Measurements from ENCODE around the gene AIFM2.

Gene AIFM2

DNA sequence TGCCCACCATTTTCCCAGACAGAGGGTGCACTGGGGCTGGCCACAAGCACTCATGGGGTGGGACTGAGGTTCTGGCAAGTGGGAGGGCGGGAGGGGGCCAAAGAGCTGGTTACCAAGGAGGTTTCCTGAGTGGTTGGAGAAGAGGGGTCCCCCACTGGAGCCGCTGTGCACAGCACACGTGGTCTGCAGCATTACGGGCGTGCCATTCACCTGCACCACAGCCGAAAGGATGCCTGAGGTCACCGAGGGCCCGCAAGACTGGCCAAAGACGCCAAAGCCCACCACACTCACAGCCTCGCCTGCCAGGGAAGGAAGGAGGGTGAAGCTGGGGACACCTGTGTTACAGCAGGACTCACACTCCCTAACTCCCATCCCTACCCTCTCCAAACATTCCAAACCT, 9.9 kb upstream of the AIFM2 start:
- POLR2A ChIA-PET (ENCODE audit: low non-redundant PET), result no interaction called here
- no peak for DNase-seq (ENCODE audit: low spot score)
- TF ChIP-seq, protein P1, sequence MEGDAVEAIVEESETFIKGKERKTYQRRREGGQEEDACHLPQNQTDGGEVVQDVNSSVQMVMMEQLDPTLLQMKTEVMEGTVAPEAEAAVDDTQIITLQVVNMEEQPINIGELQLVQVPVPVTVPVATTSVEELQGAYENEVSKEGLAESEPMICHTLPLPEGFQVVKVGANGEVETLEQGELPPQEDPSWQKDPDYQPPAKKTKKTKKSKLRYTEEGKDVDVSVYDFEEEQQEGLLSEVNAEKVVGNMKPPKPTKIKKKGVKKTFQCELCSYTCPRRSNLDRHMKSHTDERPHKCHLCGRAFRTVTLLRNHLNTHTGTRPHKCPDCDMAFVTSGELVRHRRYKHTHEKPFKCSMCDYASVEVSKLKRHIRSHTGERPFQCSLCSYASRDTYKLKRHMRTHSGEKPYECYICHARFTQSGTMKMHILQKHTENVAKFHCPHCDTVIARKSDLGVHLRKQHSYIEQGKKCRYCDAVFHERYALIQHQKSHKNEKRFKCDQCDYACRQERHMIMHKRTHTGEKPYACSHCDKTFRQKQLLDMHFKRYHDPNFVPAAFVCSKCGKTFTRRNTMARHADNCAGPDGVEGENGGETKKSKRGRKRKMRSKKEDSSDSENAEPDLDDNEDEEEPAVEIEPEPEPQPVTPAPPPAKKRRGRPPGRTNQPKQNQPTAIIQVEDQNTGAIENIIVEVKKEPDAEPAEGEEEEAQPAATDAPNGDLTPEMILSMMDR (conservative IDR thresholded peaks at IDR 0.05; ENCODE audit: low read depth), result no peak
- H3K27ac ChIP-seq, result peak overlapping the region; percentile 40
- CTCF ChIA-PET, result interaction anchor here (1.7 kb wide), 1 partner anchor 27 kb away, joined by 5 read pairs; no protein-coding TSS in a partner anchor

DNA sequence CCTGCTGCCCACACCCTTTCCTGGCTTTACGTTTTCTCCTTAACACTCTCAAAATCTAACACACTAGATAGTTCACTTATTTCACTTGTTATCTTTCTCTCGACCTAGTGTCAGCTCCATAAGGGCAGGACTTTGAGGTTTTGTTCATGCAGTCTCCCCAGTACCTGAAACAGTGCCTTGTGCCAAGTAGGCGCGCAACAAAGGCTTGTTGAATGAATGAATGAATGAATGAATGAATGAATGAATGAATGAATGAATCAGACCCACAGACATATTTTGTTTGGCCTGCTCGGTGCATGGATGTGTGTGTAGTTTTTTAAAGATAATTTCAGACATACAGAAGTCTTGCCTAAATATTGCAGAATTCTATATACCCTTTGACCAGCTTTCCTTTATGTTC, 7.7 kb upstream of the AIFM2 start:
- no peak for DNase-seq (ENCODE audit: low spot score)
- ChIA-PET POLR2A (ENCODE audit: low non-redundant PET) (no interaction called here), CTCF (interaction anchor here (0.6 to 0.9 kb wide), 3 partner anchors 17 to 972 kb away, joined by 3 to 7 read pairs (median 4); no protein-coding TSS in a partner anchor)
- TF ChIP-seq, protein P1 (conservative IDR thresholded peaks at IDR 0.05; ENCODE audit: low read depth), result no peak
- H3K27ac ChIP-seq, result peak overlapping the region; percentile 78; the same call in 1 of the 2 replicates

DNA sequence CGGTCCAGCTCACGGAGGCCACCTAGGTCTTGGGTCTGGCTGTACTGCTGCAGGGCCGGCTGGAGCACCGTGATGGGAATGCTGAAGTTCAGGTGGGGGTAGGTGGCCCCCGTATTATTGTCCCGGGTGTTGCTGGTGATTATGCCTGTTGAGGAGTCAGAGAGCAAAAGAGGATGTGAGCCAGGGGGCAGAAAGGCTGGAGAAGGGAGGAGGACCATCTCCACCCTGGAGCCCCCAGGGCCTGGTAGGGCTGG, 7.3 kb upstream of the AIFM2 start:
- TF ChIP-seq, protein P1 (conservative IDR thresholded peaks at IDR 0.05; ENCODE audit: low read depth), result no peak
- CTCF ChIA-PET, result interaction anchor here (0.5 to 1.1 kb wide), 5 partner anchors 24 to 971 kb away, joined by 3 to 5 read pairs (median 4); no protein-coding TSS in a partner anchor
- peak overlapping the region; percentile 78 for H3K27ac ChIP-seq
- POLR2A ChIA-PET (ENCODE audit: low non-redundant PET), result no interaction called here
- DNase-seq (ENCODE audit: low spot score), result no peak

DNA sequence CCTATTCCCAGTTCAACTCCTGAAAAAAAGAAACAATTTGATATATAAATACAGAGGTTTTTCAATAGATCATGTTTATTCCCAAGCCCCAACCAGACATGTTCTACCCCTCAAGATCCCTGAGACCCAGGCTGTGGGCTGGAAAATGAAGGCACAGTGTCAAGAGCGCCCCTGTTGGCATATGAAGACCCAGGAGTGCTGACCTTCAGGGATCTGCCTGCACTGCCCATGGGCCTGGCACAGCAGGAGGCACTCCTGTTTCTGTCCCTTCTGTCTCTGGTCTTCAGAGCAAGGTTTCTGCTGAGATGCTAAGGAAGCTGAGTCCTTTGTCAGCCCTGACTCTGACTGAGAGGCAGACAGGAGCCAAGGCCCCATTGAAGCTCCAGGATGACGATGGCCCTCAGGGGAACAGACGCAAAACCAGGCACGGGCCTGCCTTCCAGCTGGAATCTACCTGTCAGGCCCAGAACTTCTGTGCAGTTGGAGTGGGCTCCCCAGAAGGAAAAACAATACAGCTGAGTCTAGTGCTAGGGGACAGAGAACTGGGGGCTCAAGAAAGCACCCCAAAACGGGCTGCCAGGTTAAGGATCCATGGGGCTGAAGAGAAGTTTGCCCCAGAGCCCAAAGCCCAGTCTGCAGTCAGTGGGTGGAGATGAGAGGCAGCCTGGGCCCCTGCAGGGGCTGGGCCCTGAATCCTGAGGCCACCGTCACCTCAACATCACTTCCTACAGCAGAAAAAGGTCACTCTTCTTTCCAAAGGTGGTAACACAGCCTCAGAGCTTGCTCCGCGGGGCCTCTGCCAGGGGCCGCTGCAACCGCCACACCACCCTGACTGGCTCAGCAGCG, 6.7 kb upstream of the AIFM2 start:
- DNase-seq (ENCODE audit: low spot score), result no peak
- H3K27ac ChIP-seq, result peak overlapping the region; percentile 78
- ChIA-PET POLR2A (ENCODE audit: low non-redundant PET) (no interaction called here), CTCF (interaction anchor here (0.5 to 1.1 kb wide), 6 partner anchors 13 to 238 kb away, joined by 3 to 5 read pairs (median 4); no protein-coding TSS in a partner anchor)
- TF ChIP-seq, protein P1 (conservative IDR thresholded peaks at IDR 0.05; ENCODE audit: low read depth), result no peak

DNA sequence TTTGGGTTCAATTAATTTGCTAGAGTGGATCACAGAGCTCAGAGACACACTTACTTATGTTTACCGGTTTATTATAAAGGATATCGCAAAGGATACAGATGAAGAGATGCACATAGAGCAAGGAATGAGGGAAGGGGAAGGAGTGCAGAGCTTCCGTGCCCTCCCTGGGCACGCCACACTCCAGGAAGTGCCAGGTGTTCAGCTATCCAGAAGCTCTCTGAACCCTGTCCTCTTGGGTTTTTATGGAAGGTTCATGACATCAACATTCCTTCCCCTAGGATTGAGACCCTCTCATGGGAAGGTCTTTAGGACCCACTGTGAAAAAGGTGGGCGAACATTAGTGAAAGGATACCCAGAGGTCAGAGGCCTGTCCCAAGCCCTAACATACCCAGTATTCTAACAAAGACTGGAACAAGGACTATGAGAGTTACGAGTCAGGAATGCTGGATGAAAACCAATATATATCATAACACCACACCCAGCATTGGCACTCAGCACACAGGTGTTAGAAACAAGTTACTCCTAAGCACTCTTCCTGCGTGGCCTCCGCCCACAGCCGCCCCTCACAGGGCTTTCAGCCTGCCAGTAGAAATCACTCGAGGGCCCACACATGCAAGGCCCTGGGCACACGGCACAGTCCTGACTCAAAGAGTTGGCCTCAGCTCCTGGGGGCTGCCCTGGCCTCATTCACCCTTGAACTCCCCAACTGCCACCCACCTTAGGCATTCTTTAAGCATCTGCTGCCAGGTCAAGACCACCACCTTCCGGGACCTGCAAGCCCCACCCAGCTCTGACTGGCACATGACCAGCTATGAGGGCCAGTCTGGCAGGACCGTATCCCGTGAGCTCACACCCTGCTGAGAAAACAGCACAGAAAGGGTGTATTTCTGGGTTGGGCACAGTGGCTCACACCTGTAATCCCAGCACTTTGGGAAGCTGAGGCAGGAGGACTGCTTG, 5.6 kb upstream of the AIFM2 start:
- POLR2A ChIA-PET (ENCODE audit: low non-redundant PET), result interaction anchor here (0.7 kb wide), 1 partner anchor 8 kb away, joined by 3 read pairs; the partner anchor contains the start of gene TYSND1
- DNase-seq (ENCODE audit: low spot score), result peak; percentile 70
- TF ChIP-seq, protein P1 (conservative IDR thresholded peaks at IDR 0.05; ENCODE audit: low read depth), result no peak
- CTCF ChIA-PET, result interaction anchor here (0.5 to 1.3 kb wide), 5 partner anchors 12 to 166 kb away, joined by 3 to 13 read pairs (median 3); no protein-coding TSS in a partner anchor
- peak overlapping the region; percentile 78 for H3K27ac ChIP-seq

DNA sequence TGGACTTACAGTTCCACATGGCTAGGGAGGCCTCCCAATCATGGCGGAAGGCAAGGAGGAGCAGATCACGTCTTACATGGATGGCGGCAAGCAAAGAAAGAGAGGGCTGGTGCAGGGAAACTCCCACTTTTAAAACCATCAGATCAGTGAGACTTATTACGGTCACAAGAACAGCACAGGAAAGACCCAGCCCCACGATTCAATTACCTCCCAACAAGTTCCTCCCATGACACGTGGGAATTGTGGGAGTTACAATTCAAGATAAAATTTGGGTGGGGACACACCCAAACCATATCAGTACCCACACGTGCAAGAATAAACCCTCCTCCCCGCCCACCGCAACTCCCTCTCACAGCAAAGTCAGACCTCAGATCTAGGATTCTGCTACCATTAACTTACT, 4.5 kb upstream of the AIFM2 start:
- TF ChIP-seq, protein P1 (conservative IDR thresholded peaks at IDR 0.05; ENCODE audit: low read depth), result no peak
- CTCF ChIA-PET, result interaction anchor here (0.7 to 1.3 kb wide), 2 partner anchors 8 to 21 kb away, joined by 3 to 13 read pairs; no protein-coding TSS in a partner anchor
- no peak for DNase-seq (ENCODE audit: low spot score)
- H3K27ac ChIP-seq, result 0 out of 2 replicates have a peak overlapping the region, but pooled peaks have one; percentile 2
- POLR2A ChIA-PET (ENCODE audit: low non-redundant PET), result interaction anchor here (0.7 kb wide), 2 partner anchors 9 to 101 kb away, joined by 3 to 6 read pairs; partner anchors contain the start of gene TYSND1
